Neutrophil (primary cell): Measurements from ENCODE around the gene RAB21.

Experiments
- H3K27ac ChIP-seq: fragments of 200-600 bp; sonication (generic); 2 replicates; pipeline ENCODE4 v1.5.1; 2016; ENCODE audit warnings: mild to moderate bottlenecking, moderate library complexity
- H3K27me3 ChIP-seq: fragments of 200-600 bp; sonication (generic); 2 replicates; pipeline ENCODE4 v1.6.0; 2016; ENCODE audit warnings: mild to moderate bottlenecking
- H3K36me3 ChIP-seq: fragments of 200-600 bp; sonication (generic); 2 replicates; pipeline ENCODE4 v1.5.1; 2017
- H3K4me1 ChIP-seq, 2 experiments: fragments of 200-600 bp in 1 of 2; sonication (generic) in 1 of 2; 1 replicate in 1 of 2; 2 replicates in 1 of 2; pipeline versions ENCODE4 v1.5.1 to v1.6.1; 2013 to 2016; ENCODE audit warnings: low read depth in 1 of 2, low read length in 1 of 2, mild to moderate bottlenecking in 1 of 2, moderate library complexity in 1 of 2; ENCODE audit not compliant: control insufficient read depth in 1 of 2, insufficient read depth in 1 of 2
- H3K4me3 ChIP-seq, 2 experiments: fragments of 200-600 bp in 1 of 2; sonication (generic) in 1 of 2; 1 replicate in 1 of 2; 2 replicates in 1 of 2; pipeline ENCODE4 v1.5.1; 2013 to 2016; ENCODE audit warnings: low read depth in 1 of 2, low read length in 1 of 2, mild to moderate bottlenecking in 1 of 2, moderate library complexity in 1 of 2
- H3K9me3 ChIP-seq: fragments of 200-600 bp; sonication (generic); 2 replicates; pipeline ENCODE4 v1.5.1; 2016
- CTCF ChIP-seq: fragments of 200-600 bp; sonication (generic); IDR thresholded peaks from 2 replicates; pipeline ENCODE4 v1.5.1; 2016; ENCODE audit warnings: antibody characterized with exemption

The RAB21 gene

GRCh38 chr12:71744522-71745300 lies 10.0 kb upstream of the RAB21 start:
- H3K27ac ChIP-seq, result no peak overlapping the region
- no peaks in the 10 kb centered on the region for H3K27me3 ChIP-seq
- TF ChIP-seq CTCF, result no peak
- no peaks in the 10 kb centered on the region for H3K36me3 ChIP-seq
- no peaks in the 10 kb centered on the region for H3K4me1 ChIP-seq
- no peaks in the 10 kb centered on the region for H3K9me3 ChIP-seq
- no peak overlapping the region for H3K4me3 ChIP-seq

GRCh38 chr12:71746974-71747611 lies 7.6 kb upstream of the RAB21 start:
- peak; percentile 66 for TF ChIP-seq CTCF
- Histone ChIP-seq H3K4me1 (no peaks in the 10 kb centered on the region), H3K27me3 (peaks cover 4% of the 10 kb centered on the region), H3K9me3 (no peaks in the 10 kb centered on the region), H3K36me3 (no peaks in the 10 kb centered on the region), H3K4me3 (no peak overlapping the region), H3K27ac (no peak overlapping the region)

- no peaks in the 10 kb centered on the region for H3K4me1 ChIP-seq
- peaks cover 4% of the 10 kb centered on the region for H3K27me3 ChIP-seq
- H3K9me3 ChIP-seq, result no peaks in the 10 kb centered on the region
- no peaks in the 10 kb centered on the region for H3K36me3 ChIP-seq
- no peak overlapping the region for H3K27ac ChIP-seq
- TF ChIP-seq CTCF, result no peak
- no peak overlapping the region for H3K4me3 ChIP-seq
These were observed 6.4 kb upstream of the RAB21 start for GRCh38 chr12:71748081-71748850.

GRCh38 chr12:71749666-71750065 lies 5.0 kb upstream of the RAB21 start:
- H3K4me3 ChIP-seq, result no peak overlapping the region
- TF ChIP-seq CTCF, result no peak
- peaks cover 6 to 7% of the 10 kb centered on the region in 2 experiments for H3K4me1 ChIP-seq
- no peak overlapping the region for H3K27ac ChIP-seq
- peaks cover 4% of the 10 kb centered on the region for H3K27me3 ChIP-seq
- H3K9me3 ChIP-seq, result no peaks in the 10 kb centered on the region
- no peaks in the 10 kb centered on the region for H3K36me3 ChIP-seq

- Histone ChIP-seq H3K4me3 (no peak overlapping the region), H3K9me3 (no peaks in the 10 kb centered on the region), H3K4me1 (peaks cover 26 to 27% of the 10 kb centered on the region in 2 experiments), H3K27ac (no peak overlapping the region), H3K36me3 (no peaks in the 10 kb centered on the region), H3K27me3 (peaks cover 4% of the 10 kb centered on the region)
- no peak for TF ChIP-seq CTCF
These were observed 1.8 kb upstream of the RAB21 start for GRCh38 chr12:71752891-71753290.
